Left ventricle myocardium inferior (tissue), 1 donor: Measurements from ENCODE around the gene CNTN1. TPM values are rescaled to one million over a fixed set of nuclear protein-coding genes. Genes with fewer than 3 reads are reported as not detected.
A peak's percentile ranks its signal among the peaks of the same experiment; 100 is the strongest.

Experiments used
- DNase-seq: peaks from one replicate; pipeline ENCODE4 v3.0.0-alpha.2; 2020
- H3K27ac ChIP-seq: fragments of 200-600 bp; replicated peaks from 2 replicates; pipeline ENCODE4 v1.8.0; 2021
- H3K27me3 ChIP-seq: fragments of 200-600 bp; 2 replicates; pipeline ENCODE4 v1.8.0; 2021; ENCODE audit warnings: low read depth
- H3K36me3 ChIP-seq: fragments of 200-600 bp; 2 replicates; pipeline ENCODE4 v1.8.0; 2021
- H3K4me1 ChIP-seq: fragments of 200-600 bp; 2 replicates; pipeline ENCODE4 v1.8.0; 2021
- H3K4me3 ChIP-seq: fragments of 200-600 bp; 2 replicates; pipeline ENCODE4 v1.8.0; 2021; ENCODE audit warnings: mild to moderate bottlenecking, moderate library complexity
- H3K9me3 ChIP-seq: fragments of 200-600 bp; replicated peaks from 2 replicates; pipeline ENCODE4 v1.8.0; 2021
- intact Hi-C: fragments of 100-400 bp; cut with micrococcal nuclease; formaldehyde crosslinking; loops from one replicate; pipeline ENCODE4 v1.11.0; 2022
- total RNA-seq: library from RNA; stranded (reverse); fragmentation: NEBNext Ultra II Directional; extraction: Animal tissue kit (Norgen Biotek cat#: 25700); gene quantifications from one replicate; pipeline ENCODE4 v1.2.1, GENCODE V29; 2021
- TF ChIP-seq, protein P1 (sequence below): fragments of 200-600 bp; IDR thresholded peaks from 2 replicates; pipeline ENCODE4 v1.8.0; 2021; ENCODE audit warnings: antibody characterized with exemption, mild to moderate bottlenecking, borderline replicate concordance
- donor health status: DM: no; HTN: yes; CAD: no; lungs with severe emphysema.

Gene CNTN1
- total RNA-seq, 1 donor from 2014 or later = 0.11 TPM

DNA sequence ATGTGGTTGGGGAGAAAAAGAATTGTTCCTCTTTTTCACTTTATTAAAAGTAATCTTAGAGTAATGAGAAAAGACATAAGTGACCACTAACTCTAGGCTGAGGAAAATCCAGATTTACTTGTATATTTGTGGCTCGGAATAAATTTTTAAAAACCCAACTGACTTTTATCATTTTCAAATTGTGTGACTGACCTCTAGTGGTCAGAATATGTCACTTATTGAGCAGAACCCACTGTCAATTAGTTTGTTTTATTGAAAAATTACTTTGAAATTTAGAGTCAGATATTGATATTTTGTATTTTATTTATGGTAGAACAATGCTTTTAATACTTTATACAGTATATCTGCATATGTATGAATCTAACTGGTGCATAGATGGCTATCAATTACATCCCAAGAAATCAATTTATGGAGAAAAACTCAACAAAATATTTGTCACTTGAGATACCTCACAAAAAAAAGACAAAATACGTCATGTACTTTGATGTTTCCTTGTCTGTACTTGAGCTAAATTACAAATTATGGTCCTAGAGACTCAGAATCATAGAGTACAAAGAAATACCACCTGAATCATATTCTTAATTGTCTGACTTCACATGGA lies 229.4 kb downstream of the CNTN1 start:
- no peak overlapping the region for H3K4me3 ChIP-seq
- H3K9me3 ChIP-seq = no peaks in the 10 kb centered on the region
- no peaks in the 10 kb centered on the region for H3K4me1 ChIP-seq
- peaks cover 10% of the 10 kb centered on the region for H3K27me3 ChIP-seq
- no peak for DNase-seq
- no peaks in the 10 kb centered on the region for H3K36me3 ChIP-seq
- intact Hi-C loops = loop anchor here (10.0 kb wide), 1 partner anchor 297 kb away; no protein-coding TSS in a partner anchor
- TF ChIP-seq, protein P1, sequence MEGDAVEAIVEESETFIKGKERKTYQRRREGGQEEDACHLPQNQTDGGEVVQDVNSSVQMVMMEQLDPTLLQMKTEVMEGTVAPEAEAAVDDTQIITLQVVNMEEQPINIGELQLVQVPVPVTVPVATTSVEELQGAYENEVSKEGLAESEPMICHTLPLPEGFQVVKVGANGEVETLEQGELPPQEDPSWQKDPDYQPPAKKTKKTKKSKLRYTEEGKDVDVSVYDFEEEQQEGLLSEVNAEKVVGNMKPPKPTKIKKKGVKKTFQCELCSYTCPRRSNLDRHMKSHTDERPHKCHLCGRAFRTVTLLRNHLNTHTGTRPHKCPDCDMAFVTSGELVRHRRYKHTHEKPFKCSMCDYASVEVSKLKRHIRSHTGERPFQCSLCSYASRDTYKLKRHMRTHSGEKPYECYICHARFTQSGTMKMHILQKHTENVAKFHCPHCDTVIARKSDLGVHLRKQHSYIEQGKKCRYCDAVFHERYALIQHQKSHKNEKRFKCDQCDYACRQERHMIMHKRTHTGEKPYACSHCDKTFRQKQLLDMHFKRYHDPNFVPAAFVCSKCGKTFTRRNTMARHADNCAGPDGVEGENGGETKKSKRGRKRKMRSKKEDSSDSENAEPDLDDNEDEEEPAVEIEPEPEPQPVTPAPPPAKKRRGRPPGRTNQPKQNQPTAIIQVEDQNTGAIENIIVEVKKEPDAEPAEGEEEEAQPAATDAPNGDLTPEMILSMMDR = peak; percentile 68
- H3K27ac ChIP-seq = no peak overlapping the region

GRCh38 chr12:40937891-40938290 lies 245.7 kb downstream of the CNTN1 start:
- no peak overlapping the region for H3K4me3 ChIP-seq

GRCh38 chr12:40942326-40942725 lies 250.1 kb downstream of the CNTN1 start:
- Histone ChIP-seq H3K36me3 (no peaks in the 10 kb centered on the region), H3K4me3 (no peak overlapping the region), H3K9me3 (no peaks in the 10 kb centered on the region), H3K4me1 (no peaks in the 10 kb centered on the region), H3K27ac (no peak overlapping the region), H3K27me3 (no peaks in the 10 kb centered on the region)
- intact Hi-C loops = no loop called here
- DNase-seq = no peak
- TF ChIP-seq, protein P1 = no peak

More at GRCh38 chr12:40937891-40938290, 245.7 kb downstream of the CNTN1 start:
- H3K27ac ChIP-seq = no peak overlapping the region
- H3K9me3 ChIP-seq = no peaks in the 10 kb centered on the region
- no peak for DNase-seq
- TF ChIP-seq, protein P1 = no peak
- no peaks in the 10 kb centered on the region for H3K27me3 ChIP-seq
- intact Hi-C loops = no loop called here
- H3K36me3 ChIP-seq = no peaks in the 10 kb centered on the region
- H3K4me1 ChIP-seq = no peaks in the 10 kb centered on the region

DNA sequence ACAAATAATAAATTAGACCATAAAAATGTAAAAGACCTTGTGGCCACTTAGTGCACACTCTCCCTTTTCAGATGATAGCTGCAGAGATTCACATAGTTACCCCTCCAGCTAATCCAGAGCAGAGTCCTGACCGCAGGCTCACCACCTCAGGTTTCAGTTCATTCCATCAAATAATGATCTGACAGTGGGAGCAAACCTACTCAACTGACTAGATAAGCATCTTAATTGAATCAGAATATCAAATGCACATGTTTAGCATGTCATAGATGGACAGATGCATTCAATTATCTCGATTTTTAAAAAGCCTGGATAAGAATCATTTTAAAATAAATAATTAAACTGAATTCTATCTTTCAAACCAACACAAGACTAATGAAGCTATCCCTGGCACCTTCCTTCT lies 253.5 kb downstream of the CNTN1 start:
- Histone ChIP-seq H3K27ac (no peak overlapping the region), H3K27me3 (peaks cover 13% of the 10 kb centered on the region), H3K9me3 (no peaks in the 10 kb centered on the region), H3K4me3 (no peak overlapping the region), H3K36me3 (no peaks in the 10 kb centered on the region), H3K4me1 (no peaks in the 10 kb centered on the region)
- intact Hi-C loops = loop anchor here (5.0 kb wide), 1 partner anchor 1082 kb away; no protein-coding TSS in a partner anchor
- TF ChIP-seq, protein P1 = no peak
- DNase-seq = no peak

- Histone ChIP-seq H3K27ac (no peak overlapping the region), H3K4me1 (no peaks in the 10 kb centered on the region), H3K27me3 (peaks cover 13% of the 10 kb centered on the region), H3K9me3 (no peaks in the 10 kb centered on the region), H3K4me3 (no peak overlapping the region), H3K36me3 (no peaks in the 10 kb centered on the region)
- TF ChIP-seq, protein P1 = peak; percentile 67
- no peak for DNase-seq
- intact Hi-C loops = loop anchor here (5.0 kb wide), 1 partner anchor 1081 kb away; no protein-coding TSS in a partner anchor
These were observed 254.5 kb downstream of the CNTN1 start for GRCh38 chr12:40946612-40947194.
